Right cardiac atrium (tissue), 5 donors: Measurements from ENCODE around the gene SRPRA. TPM values are rescaled to one million over a fixed set of nuclear protein-coding genes. Genes with fewer than 3 reads are reported as not detected.

Experiments used
- polyA plus RNA-seq: library from polyadenylated mRNA; stranded (reverse); fragments of 200-250 nt; gene quantifications from one replicate; pipeline ENCODE4 v1.2.3, GENCODE V29; 2013
- total RNA-seq, 4 donors: library from RNA; stranded (reverse); fragmentation: NEBNext Ultra II Directional; extraction: Animal tissue kit (Norgen Biotek cat#: 25700); gene quantifications; one replicate each; pipeline ENCODE4 v1.2.1, GENCODE V29; 2021
- donor health status: healthy with polysubstance abuse.
- donor health status: DM: no; HTN: yes; CAD: no.
- donor health status: DM: no; HTN: no; CAD: no.
- donor health status: DM: no; HTN: yes; CAD: no; lungs with severe emphysema.
- donor health status: DM: yes; HTN: yes; CAD: no.

The SRPRA gene
- total and polyA plus RNA-seq, 5 donors: 49.6 to 85.4 (median 69.6) TPM

Other genes with a start within 250 kb of the SRPRA start
- gene CDON, start 206.0 kb downstream of the SRPRA start, total RNA-seq: 10 to 100 TPM; 18.4 to 32.2 (median 23.5) TPM
- 4.4 TPM for gene CDON, start 206.0 kb downstream of the SRPRA start, polyA plus RNA-seq
- 10 to 100 TPM; 13.5 to 24.0 (median 19.5) TPM for gene RPUSD4, start 57.2 kb downstream of the SRPRA start, total RNA-seq
- 12.0 TPM for gene RPUSD4, start 57.2 kb downstream of the SRPRA start, polyA plus RNA-seq
- gene FAM118B, start 57.1 kb downstream of the SRPRA start, total RNA-seq: 10 to 100 TPM; 15.8 to 20.5 (median 16.9) TPM
- 12.7 TPM for gene FAM118B, start 57.1 kb downstream of the SRPRA start, polyA plus RNA-seq
- 10 to 100 TPM; 23.3 to 30.0 (median 25.3) TPM for gene FOXRED1, start 259 bp upstream of the SRPRA start, total RNA-seq
- gene FOXRED1, start 259 bp upstream of the SRPRA start, polyA plus RNA-seq: 34.9 TPM
- 1 to 10 TPM; 9.3 to 9.7 (median 9.5) TPM for gene TIRAP, start 14.2 kb upstream of the SRPRA start, total RNA-seq
- gene TIRAP, start 14.2 kb upstream of the SRPRA start, polyA plus RNA-seq: 5.8 TPM
- gene DCPS, start 35.2 kb upstream of the SRPRA start, total RNA-seq: 10 to 100 TPM in 3 of 4 donors, 1 to 10 TPM in 1; 9.9 to 14.9 (median 10.4) TPM
- 10.6 TPM for gene DCPS, start 35.2 kb upstream of the SRPRA start, polyA plus RNA-seq
- 10 to 100 TPM; 57.3 to 96.9 (median 65.4) TPM for gene ST3GAL4, start 86.8 kb upstream of the SRPRA start, total RNA-seq
- gene ST3GAL4, start 86.8 kb upstream of the SRPRA start, polyA plus RNA-seq: 57.5 TPM